HepG2 (cell line): Measurements from ENCODE around the gene ABHD15. TPM values are rescaled to one million over a fixed set of nuclear protein-coding genes. Genes with fewer than 3 reads are reported as not detected.

Source experiments
- ADNP ChIP-seq: sonication (generic); formaldehyde crosslinking; IDR thresholded peaks from 2 replicates; pipeline ENCODE4 v1.4.0; 2020; ENCODE audit warnings: missing genetic modification reagents
- DNMT3B ChIP-seq: conservative IDR thresholded peaks from 2 replicates; pipeline ENCODE4 v1.6.1; 2016; ENCODE audit warnings: missing biosample characterization, control low read depth
- KLF15 ChIP-seq: sonication (generic); formaldehyde crosslinking; IDR thresholded peaks from 2 replicates; pipeline ENCODE4 v1.8.1; 2023; ENCODE audit warnings: borderline replicate concordance, mild to moderate bottlenecking, inconsistent platforms, missing genetic modification reagents, mixed read lengths
- MED8 ChIP-seq: sonication (generic); formaldehyde crosslinking; IDR thresholded peaks from 2 replicates; pipeline ENCODE4 v1.8.1; 2023; ENCODE audit warnings: mild to moderate bottlenecking, missing genetic modification reagents; ENCODE audit not compliant: insufficient replicate concordance
- PCBP2 ChIP-seq: fragments of 200-400 bp; formaldehyde crosslinking; optimal IDR thresholded peaks from 2 replicates; pipeline ENCODE3; 2018; ENCODE audit warnings: low read length, low read depth; ENCODE audit not compliant: poor library complexity, severe bottlenecking
- POLR2A ChIP-seq, 2 experiments: IDR thresholded peaks; 2 replicates each; pipeline ENCODE4 v1.6.1; 2011; ENCODE audit warnings: low read depth in 2 of 2, low read length in 2 of 2, mild to moderate bottlenecking in 1 of 2, moderate library complexity in 1 of 2; ENCODE audit not compliant: insufficient read depth in 1 of 2
- SMAD1 ChIP-seq: sonication (generic); formaldehyde crosslinking; IDR thresholded peaks from 2 replicates; pipeline ENCODE4 v1.4.0; 2020; ENCODE audit warnings: missing genetic modification reagents, low read depth, mild to moderate bottlenecking, borderline replicate concordance
- ZNF17 ChIP-seq: sonication (generic); formaldehyde crosslinking; IDR thresholded peaks from 2 replicates; pipeline ENCODE4 v1.5.0; 2020; ENCODE audit warnings: mild to moderate bottlenecking, missing genetic modification reagents
- ZNF20 ChIP-seq: sonication (generic); formaldehyde crosslinking; IDR thresholded peaks from 2 replicates; pipeline ENCODE4 v1.4.0; 2020; ENCODE audit warnings: mild to moderate bottlenecking, moderate library complexity, missing genetic modification reagents
- ZNF337 ChIP-seq: sonication (generic); formaldehyde crosslinking; IDR thresholded peaks from 2 replicates; pipeline ENCODE4 v1.5.1; 2020; ENCODE audit warnings: missing genetic modification reagents, low read depth, mild to moderate bottlenecking, borderline replicate concordance
- ZNF629 ChIP-seq: sonication (generic); formaldehyde crosslinking; conservative IDR thresholded peaks from 2 replicates; pipeline ENCODE4 v1.5.0; 2020; ENCODE audit warnings: missing genetic modification reagents
- ZNF749 ChIP-seq: sonication (generic); formaldehyde crosslinking; IDR thresholded peaks from 2 replicates; pipeline ENCODE4 v1.8.0; 2022; ENCODE audit warnings: mild to moderate bottlenecking, missing genetic modification reagents, moderate library complexity, borderline replicate concordance
- ZNF850 ChIP-seq: sonication (generic); formaldehyde crosslinking; conservative IDR thresholded peaks from 2 replicates; pipeline ENCODE4 v1.9.0; 2021; ENCODE audit warnings: mild to moderate bottlenecking, missing genetic modification reagents
- ZSCAN20 ChIP-seq: sonication (generic); formaldehyde crosslinking; IDR thresholded peaks from 2 replicates; pipeline ENCODE4 v1.4.0; 2020; ENCODE audit warnings: missing genetic modification reagents, mild to moderate bottlenecking, borderline replicate concordance
- polyA plus RNA-seq, 8 experiments: library from polyadenylated mRNA; depleted of rRNA in 3 of 8; stranded (reverse) in 7 of 8; unstranded in 1 of 8; fragments of >200 nt; fragmentation: Illumina TruSeq in 4 of 8; extraction: Trizol in 4 of 8; gene quantifications; 2 replicates each; pipeline versions ENCODE4 v1.2.1 to v1.2.3, GENCODE V29; 2011 to 2016; ENCODE audit warnings: low read depth in 4 of 8, missing spikeins in 1 of 8, mixed read lengths in 1 of 8; ENCODE audit not compliant: insufficient read depth in 1 of 8
- total RNA-seq, 5 experiments: library from RNA; depleted of rRNA; stranded (reverse); fragments of >200 nt; fragmentation: Illumina TruSeq; extraction: Trizol; gene quantifications; 2 replicates each; pipeline ENCODE4 v1.2.3, GENCODE V29; 2016; ENCODE audit warnings: low read depth in 1 of 5
- TF ChIP-seq, protein P1 (sequence below): sonication (generic); formaldehyde crosslinking; conservative IDR thresholded peaks from 2 replicates; pipeline ENCODE4 v1.8.0; 2022; ENCODE audit warnings: low read depth, missing genetic modification reagents
- TF ChIP-seq, protein P2 (sequence below): sonication (generic); formaldehyde crosslinking; IDR thresholded peaks from 2 replicates; pipeline ENCODE4 v1.4.0; 2020; ENCODE audit warnings: missing genetic modification reagents, borderline replicate concordance
- TF ChIP-seq, protein P3 (sequence below): IDR thresholded peaks from 2 replicates; pipeline ENCODE4 v1.6.1; 2016; ENCODE audit warnings: low read depth, missing genetic modification reagents, missing compliant biosample characterization
- TF ChIP-seq, protein P4 (sequence below): sonication (generic); formaldehyde crosslinking; IDR thresholded peaks from 2 replicates; pipeline ENCODE4 v1.8.0; 2023; ENCODE audit warnings: mild to moderate bottlenecking, missing genetic modification reagents

Gene ABHD15
- total and polyA plus RNA-seq, 2 of the 13 experiments (the other 11 are each of a cell fraction or from before 2014, with no cell fraction given): 2.4 to 7.7 TPM

DNA sequence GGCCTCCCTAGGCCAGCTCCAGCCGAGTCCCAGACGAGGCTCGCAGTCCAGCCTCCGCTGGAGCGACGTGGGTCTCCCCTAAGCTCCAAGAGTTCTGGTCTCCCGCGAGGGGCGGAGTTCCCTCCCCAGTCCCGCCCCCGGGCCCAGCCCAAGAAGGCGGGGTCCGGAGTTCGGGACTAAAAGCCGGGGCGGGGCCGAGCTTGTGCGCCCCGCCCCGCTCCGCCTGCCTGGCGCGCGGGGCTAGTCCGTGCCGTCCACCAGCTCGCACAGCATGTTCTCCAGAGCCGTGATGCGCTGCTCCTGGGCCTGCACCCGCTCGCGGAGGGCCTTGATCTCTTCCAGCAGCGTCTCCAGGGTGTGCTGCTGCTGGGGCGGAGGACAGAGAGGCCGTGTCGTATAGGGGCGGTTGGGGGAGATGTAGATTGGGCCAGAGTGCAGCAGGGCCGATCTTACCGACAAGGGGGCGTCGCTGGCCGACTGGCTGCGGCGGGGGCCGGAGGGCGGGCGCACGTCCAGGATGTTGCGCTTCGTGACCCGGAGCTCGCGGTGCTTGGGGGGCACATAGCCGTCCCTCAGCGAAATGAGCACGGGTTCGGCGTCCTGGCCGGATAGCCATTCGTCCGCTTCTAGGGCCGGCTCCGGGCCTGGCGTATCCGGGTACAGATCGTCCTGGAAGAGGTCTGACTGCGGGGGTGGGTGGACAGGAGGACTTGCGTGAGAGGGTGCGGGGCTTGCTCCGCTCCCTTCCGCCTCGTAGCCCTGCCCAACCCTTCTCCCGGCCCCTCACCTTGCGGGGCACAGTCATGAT lies 48.9 kb upstream of the ABHD15 start (continued):
- TF ChIP-seq, protein P1, sequence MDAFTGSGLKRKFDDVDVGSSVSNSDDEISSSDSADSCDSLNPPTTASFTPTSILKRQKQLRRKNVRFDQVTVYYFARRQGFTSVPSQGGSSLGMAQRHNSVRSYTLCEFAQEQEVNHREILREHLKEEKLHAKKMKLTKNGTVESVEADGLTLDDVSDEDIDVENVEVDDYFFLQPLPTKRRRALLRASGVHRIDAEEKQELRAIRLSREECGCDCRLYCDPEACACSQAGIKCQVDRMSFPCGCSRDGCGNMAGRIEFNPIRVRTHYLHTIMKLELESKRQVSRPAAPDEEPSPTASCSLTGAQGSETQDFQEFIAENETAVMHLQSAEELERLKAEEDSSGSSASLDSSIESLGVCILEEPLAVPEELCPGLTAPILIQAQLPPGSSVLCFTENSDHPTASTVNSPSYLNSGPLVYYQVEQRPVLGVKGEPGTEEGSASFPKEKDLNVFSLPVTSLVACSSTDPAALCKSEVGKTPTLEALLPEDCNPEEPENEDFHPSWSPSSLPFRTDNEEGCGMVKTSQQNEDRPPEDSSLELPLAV (CRISPR knock-in tag): no peak
- TF ChIP-seq ZNF749 (CRISPR knock-in tag): no peak
- TF ChIP-seq ZNF337 (CRISPR knock-in tag): no peak
- TF ChIP-seq ADNP: no peak
- TF ChIP-seq SMAD1: no peak
- no peak for TF ChIP-seq ZNF20 (CRISPR knock-in tag)
- no peak for TF ChIP-seq ZNF850 (CRISPR knock-in tag)
- TF ChIP-seq ZSCAN20: no peak
- peak; percentile 25 for TF ChIP-seq MED8 (CRISPR knock-in tag)
- TF ChIP-seq PCBP2: no peak
- TF ChIP-seq POLR2A (IDR thresholded peaks at IDR 0.05; ENCODE audit: insufficient read depth in 1 of 2, low read depth in 2 of 2, low read length in 2 of 2): no peak
- no peak for TF ChIP-seq ZNF629 (CRISPR knock-in tag)
- TF ChIP-seq, protein P2, sequence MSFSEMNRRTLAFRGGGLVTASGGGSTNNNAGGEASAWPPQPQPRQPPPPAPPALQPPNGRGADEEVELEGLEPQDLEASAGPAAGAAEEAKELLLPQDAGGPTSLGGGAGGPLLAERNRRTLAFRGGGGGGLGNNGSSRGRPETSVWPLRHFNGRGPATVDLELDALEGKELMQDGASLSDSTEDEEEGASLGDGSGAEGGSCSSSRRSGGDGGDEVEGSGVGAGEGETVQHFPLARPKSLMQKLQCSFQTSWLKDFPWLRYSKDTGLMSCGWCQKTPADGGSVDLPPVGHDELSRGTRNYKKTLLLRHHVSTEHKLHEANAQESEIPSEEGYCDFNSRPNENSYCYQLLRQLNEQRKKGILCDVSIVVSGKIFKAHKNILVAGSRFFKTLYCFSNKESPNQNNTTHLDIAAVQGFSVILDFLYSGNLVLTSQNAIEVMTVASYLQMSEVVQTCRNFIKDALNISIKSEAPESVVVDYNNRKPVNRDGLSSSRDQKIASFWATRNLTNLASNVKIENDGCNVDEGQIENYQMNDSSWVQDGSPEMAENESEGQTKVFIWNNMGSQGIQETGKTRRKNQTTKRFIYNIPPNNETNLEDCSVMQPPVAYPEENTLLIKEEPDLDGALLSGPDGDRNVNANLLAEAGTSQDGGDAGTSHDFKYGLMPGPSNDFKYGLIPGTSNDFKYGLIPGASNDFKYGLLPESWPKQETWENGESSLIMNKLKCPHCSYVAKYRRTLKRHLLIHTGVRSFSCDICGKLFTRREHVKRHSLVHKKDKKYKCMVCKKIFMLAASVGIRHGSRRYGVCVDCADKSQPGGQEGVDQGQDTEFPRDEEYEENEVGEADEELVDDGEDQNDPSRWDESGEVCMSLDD (CRISPR knock-in tag): no peak
- no peak for TF ChIP-seq KLF15 (CRISPR knock-in tag)
- no peak for TF ChIP-seq DNMT3B (CRISPR knock-in tag)
- TF ChIP-seq, protein P3, sequence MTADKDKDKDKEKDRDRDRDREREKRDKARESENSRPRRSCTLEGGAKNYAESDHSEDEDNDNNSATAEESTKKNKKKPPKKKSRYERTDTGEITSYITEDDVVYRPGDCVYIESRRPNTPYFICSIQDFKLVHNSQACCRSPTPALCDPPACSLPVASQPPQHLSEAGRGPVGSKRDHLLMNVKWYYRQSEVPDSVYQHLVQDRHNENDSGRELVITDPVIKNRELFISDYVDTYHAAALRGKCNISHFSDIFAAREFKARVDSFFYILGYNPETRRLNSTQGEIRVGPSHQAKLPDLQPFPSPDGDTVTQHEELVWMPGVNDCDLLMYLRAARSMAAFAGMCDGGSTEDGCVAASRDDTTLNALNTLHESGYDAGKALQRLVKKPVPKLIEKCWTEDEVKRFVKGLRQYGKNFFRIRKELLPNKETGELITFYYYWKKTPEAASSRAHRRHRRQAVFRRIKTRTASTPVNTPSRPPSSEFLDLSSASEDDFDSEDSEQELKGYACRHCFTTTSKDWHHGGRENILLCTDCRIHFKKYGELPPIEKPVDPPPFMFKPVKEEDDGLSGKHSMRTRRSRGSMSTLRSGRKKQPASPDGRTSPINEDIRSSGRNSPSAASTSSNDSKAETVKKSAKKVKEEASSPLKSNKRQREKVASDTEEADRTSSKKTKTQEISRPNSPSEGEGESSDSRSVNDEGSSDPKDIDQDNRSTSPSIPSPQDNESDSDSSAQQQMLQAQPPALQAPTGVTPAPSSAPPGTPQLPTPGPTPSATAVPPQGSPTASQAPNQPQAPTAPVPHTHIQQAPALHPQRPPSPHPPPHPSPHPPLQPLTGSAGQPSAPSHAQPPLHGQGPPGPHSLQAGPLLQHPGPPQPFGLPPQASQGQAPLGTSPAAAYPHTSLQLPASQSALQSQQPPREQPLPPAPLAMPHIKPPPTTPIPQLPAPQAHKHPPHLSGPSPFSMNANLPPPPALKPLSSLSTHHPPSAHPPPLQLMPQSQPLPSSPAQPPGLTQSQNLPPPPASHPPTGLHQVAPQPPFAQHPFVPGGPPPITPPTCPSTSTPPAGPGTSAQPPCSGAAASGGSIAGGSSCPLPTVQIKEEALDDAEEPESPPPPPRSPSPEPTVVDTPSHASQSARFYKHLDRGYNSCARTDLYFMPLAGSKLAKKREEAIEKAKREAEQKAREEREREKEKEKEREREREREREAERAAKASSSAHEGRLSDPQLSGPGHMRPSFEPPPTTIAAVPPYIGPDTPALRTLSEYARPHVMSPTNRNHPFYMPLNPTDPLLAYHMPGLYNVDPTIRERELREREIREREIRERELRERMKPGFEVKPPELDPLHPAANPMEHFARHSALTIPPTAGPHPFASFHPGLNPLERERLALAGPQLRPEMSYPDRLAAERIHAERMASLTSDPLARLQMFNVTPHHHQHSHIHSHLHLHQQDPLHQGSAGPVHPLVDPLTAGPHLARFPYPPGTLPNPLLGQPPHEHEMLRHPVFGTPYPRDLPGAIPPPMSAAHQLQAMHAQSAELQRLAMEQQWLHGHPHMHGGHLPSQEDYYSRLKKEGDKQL (CRISPR knock-in tag): no peak
- TF ChIP-seq, protein P4, sequence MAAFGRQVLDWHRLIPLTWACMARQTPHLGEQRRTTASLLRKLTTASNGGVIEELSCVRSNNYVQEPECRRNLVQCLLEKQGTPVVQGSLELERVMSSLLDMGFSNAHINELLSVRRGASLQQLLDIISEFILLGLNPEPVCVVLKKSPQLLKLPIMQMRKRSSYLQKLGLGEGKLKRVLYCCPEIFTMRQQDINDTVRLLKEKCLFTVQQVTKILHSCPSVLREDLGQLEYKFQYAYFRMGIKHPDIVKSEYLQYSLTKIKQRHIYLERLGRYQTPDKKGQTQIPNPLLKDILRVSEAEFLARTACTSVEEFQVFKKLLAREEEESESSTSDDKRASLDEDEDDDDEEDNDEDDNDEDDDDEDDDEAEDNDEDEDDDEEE (CRISPR knock-in tag): no peak
- no peak for TF ChIP-seq ZNF17 (CRISPR knock-in tag)
